GM12878 (cell line): ENCODE results near the gene UNC119B. TPM values are rescaled to one million over a fixed set of nuclear protein-coding genes. Genes with fewer than 3 reads are reported as not detected.

Source experiments
- ATAC-seq: fragments of 200-7000 bp; cut with Tn5 transposase; 3 replicates; pipeline ENCODE4 v1.9.1; 2020; ENCODE audit warnings: mild to moderate bottlenecking, moderate library complexity
- BruUV-seq: library from RNA; stranded (reverse); fragments of 400-500 nt; replicated peaks from 2 replicates; lab custom pipeline; 2021; lab: Mats Ljungman, UMichigan
- CTCF ChIA-PET: fragments of 300-600 bp; sonication (Branson Sonifier 250); formaldehyde crosslinking; extraction: SDS; loops from one replicate; lab custom pipeline; 2021; ENCODE audit warnings: inconsistent platforms; lab: Yijun Ruan, JAX
- POLR2A ChIA-PET: fragments of 350-600 bp; formaldehyde crosslinking; extraction: SDS; loops from one replicate; lab custom pipeline; 2021; ENCODE audit warnings: inconsistent platforms; lab: Charles Lee
- RAD21 ChIA-PET: fragments of 300-600 bp; sonication (Branson Sonifier 250); formaldehyde crosslinking; loops from one replicate; lab custom pipeline; 2023; ENCODE audit warnings: antibody characterized with exemption; ENCODE audit not compliant: unreplicated experiment; lab: Charles Lee
- SMC1A ChIA-PET: fragments of 300-600 bp; sonication (Branson Sonifier 250); formaldehyde crosslinking; loops from one replicate; lab custom pipeline; 2023; ENCODE audit not compliant: unreplicated experiment, uncharacterized antibody; lab: Charles Lee
- DNase-seq: peaks from one replicate; pipeline ENCODE4 v3.0.0-alpha.2; 2011; ENCODE audit warnings: low read depth, low spot score
- FAIRE-seq: peaks from 3 replicates; lab custom pipeline; 2011; peaks lifted over from hg19 to GRCh38; lab: Jason Lieb, UNC
- H2AFZ ChIP-seq: 2 replicates; pipeline ENCODE4 v1.6.0; 2011; ENCODE audit warnings: low read depth, low read length, control low read depth; ENCODE audit not compliant: control insufficient read depth
- H3K27ac ChIP-seq: 2 replicates; pipeline ENCODE4 v1.5.1; 2011; ENCODE audit warnings: control low read depth; ENCODE audit not compliant: control insufficient read depth, insufficient read depth
- H3K27me3 ChIP-seq, 2 experiments: replicated peaks in 1 of 2; 2 replicates each; pipeline versions ENCODE4 v1.6.0 to v1.6.1; 2011; ENCODE audit warnings: low read length in 1 of 2; ENCODE audit not compliant: control insufficient read depth in 2 of 2, insufficient read depth in 2 of 2
- H3K36me3 ChIP-seq, 2 experiments: 2 replicates each; pipeline ENCODE4 v1.5.1; 2011; ENCODE audit warnings: low read length in 1 of 2; ENCODE audit not compliant: control insufficient read depth in 2 of 2, insufficient read depth in 2 of 2
- H3K4me1 ChIP-seq: 2 replicates; pipeline ENCODE4 v1.6.1; 2011; ENCODE audit warnings: mild to moderate bottlenecking, low read length, moderate library complexity, mixed read lengths; ENCODE audit not compliant: control insufficient read depth, insufficient read depth
- H3K4me2 ChIP-seq: 2 replicates; pipeline ENCODE4 v1.6.0; 2011; ENCODE audit warnings: control low read depth; ENCODE audit not compliant: control insufficient read depth, insufficient read depth
- H3K4me3 ChIP-seq: fragments of 200-600 bp; sonication (generic); 2 replicates; pipeline ENCODE4 v1.5.1; 2016
- H3K79me2 ChIP-seq: 2 replicates; pipeline ENCODE4 v1.6.0; 2011; ENCODE audit warnings: low read length; ENCODE audit not compliant: control insufficient read depth, insufficient read depth
- H3K9ac ChIP-seq: 2 replicates; pipeline ENCODE4 v1.8.0; 2011; ENCODE audit warnings: low read length, control low read depth, mixed read lengths; ENCODE audit not compliant: control insufficient read depth, insufficient read depth
- H3K9me3 ChIP-seq: replicated peaks from 3 replicates; pipeline ENCODE4 v1.5.1; 2011; ENCODE audit warnings: mild to moderate bottlenecking, low read length; ENCODE audit not compliant: control insufficient read depth, insufficient read depth
- H4K20me1 ChIP-seq: 2 replicates; pipeline ENCODE4 v1.6.0; 2011; ENCODE audit not compliant: control insufficient read depth, insufficient read depth
- IKZF1 ChIP-seq: fragments of 450-650 bp; conservative IDR thresholded peaks from 2 replicates; pipeline ENCODE4 v1.6.1; 2017; ENCODE audit warnings: antibody characterized with exemption, mild to moderate bottlenecking
- IKZF2 ChIP-seq, 2 experiments: fragments of 450-650 bp; IDR thresholded peaks; 2 replicates each; pipeline ENCODE4 v1.6.1; 2017; ENCODE audit warnings: mild to moderate bottlenecking in 2 of 2, moderate library complexity in 2 of 2
- MEF2A ChIP-seq: IDR thresholded peaks from 2 replicates; pipeline ENCODE4 v1.6.1; 2011; ENCODE audit warnings: low read depth, mild to moderate bottlenecking, low read length, moderate library complexity; ENCODE audit not compliant: insufficient read depth
- NFYB ChIP-seq: IDR thresholded peaks from 2 replicates; pipeline ENCODE4 v1.6.1; 2011; ENCODE audit warnings: low read depth, mild to moderate bottlenecking, low read length, improper control_type of control experiment, moderate library complexity; ENCODE audit not compliant: insufficient read depth
- POLR2AphosphoS5 ChIP-seq: IDR thresholded peaks from 2 replicates; pipeline ENCODE4 v1.6.1; 2011; ENCODE audit warnings: mild to moderate bottlenecking, low read length, inconsistent platforms
- SREBF1 ChIP-seq: IDR thresholded peaks from 2 replicates; pipeline ENCODE4 v1.6.1; 2012; ENCODE audit warnings: mild to moderate bottlenecking, low read length
- SREBF2 ChIP-seq: IDR thresholded peaks from 2 replicates; pipeline ENCODE4 v1.6.1; 2012; ENCODE audit warnings: mild to moderate bottlenecking, low read length
- SRF ChIP-seq, 2 experiments: IDR thresholded peaks; 2 replicates each; pipeline ENCODE4 v1.6.1; 2011; ENCODE audit warnings: low read depth in 2 of 2, low read length in 2 of 2, mild to moderate bottlenecking in 1 of 2, moderate library complexity in 1 of 2
- ZBED1 ChIP-seq: IDR thresholded peaks from 2 replicates; pipeline ENCODE4 v1.6.1; 2016; ENCODE audit warnings: borderline replicate concordance
- WGBS: methylation state at CpG from one replicate; pipeline ENCODE4 v1.1.6; 2016; ENCODE audit warnings: low lambda C conversion rate; ENCODE audit not compliant: insufficient replicate concordance, insufficient coverage; ENCODE audit errors: missing lambda C conversion rate; 5-methylcytosine and 5-hydroxymethylcytosine counted together
- in situ Hi-C: fragments of 300-500 bp; cut with MboI; formaldehyde crosslinking; loops from 9 replicates; pipeline ENCODE4 v1.14.3; 2018; ENCODE audit warnings: mixed read lengths
- intact Hi-C: fragments of 100-400 bp; cut with micrococcal nuclease; formaldehyde crosslinking; loops from one replicate; pipeline ENCODE4 v1.14.2; 2022; ENCODE audit not compliant: unreplicated experiment
- polyA plus RNA-seq, 11 experiments: library from polyadenylated mRNA; depleted of rRNA in 4 of 11; unstranded in 6 of 11; stranded (reverse) in 5 of 11; fragments of >200 nt; fragmentation: Nextera tagmentation in 4 of 11; fragmentation: Illumina TruSeq in 1 of 11; extraction: Ambion mirVana in 4 of 11; extraction: Trizol in 1 of 11; gene quantifications; 1 replicate in 1 of 11; 2 replicates in 10 of 11; pipeline versions ENCODE4 v1.2.1 to v1.2.3, GENCODE V29; 2011 to 2016; ENCODE audit warnings: inconsistent platforms in 2 of 11, missing spikeins in 2 of 11, low read depth in 1 of 11
- total RNA-seq, 4 experiments: library from RNA; depleted of rRNA in 3 of 4; stranded (reverse); fragments of >200 nt in 3 of 4; fragmentation: Illumina TruSeq in 1 of 4; extraction: Trizol in 1 of 4; gene quantifications; 2 replicates each; pipeline versions ENCODE4 v1.2.1 to v1.2.3, GENCODE V29; 2013 to 2021
- TF ChIP-seq, protein P1 (sequence below): fragments of 450-650 bp; IDR thresholded peaks from 2 replicates; pipeline ENCODE4 v1.6.1; 2014; ENCODE audit warnings: mild to moderate bottlenecking
- TF ChIP-seq, protein P2 (sequence below): fragments of 450-650 bp; formaldehyde crosslinking; IDR thresholded peaks from 2 replicates; pipeline ENCODE4 v1.5.0; 2022; ENCODE audit warnings: mild to moderate bottlenecking, missing genetic modification characterization

The UNC119B gene
- total and polyA plus RNA-seq, 10 of the 15 experiments (the other 5 are each of a cell fraction or from before 2014, with no cell fraction given), result 4.3 to 31.5 (median 10.5) TPM

DNA sequence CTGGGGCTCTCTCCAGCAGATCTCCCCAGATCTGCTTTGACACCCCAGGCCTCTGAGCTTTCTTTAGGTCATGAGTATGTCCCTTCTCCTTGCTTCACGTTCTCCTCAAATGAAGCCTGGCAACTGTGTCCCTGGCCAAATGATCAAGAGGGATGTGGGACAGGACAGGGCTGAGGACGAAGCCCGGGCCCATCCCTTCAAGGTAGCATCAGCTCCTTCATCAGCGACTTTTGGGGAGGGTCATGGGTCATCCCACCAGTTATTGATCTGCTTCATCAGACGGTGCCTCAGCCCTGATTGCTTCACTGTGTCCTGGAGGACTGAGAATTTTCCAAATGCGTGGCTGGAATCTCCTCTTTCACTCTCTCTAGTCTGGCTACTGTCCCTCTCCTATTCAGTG is 47.7 kb downstream of the UNC119B start:
- intact Hi-C loops (no loop called here), in situ Hi-C loops (no loop called here)
- no peak overlapping the region for H2AFZ ChIP-seq
- ATAC-seq (no peak), DNase-seq (no peak), FAIRE-seq (no peak)
- H4K20me1 ChIP-seq, result no peaks in the 10 kb centered on the region
- SMC1A ChIA-PET, result interaction anchor here (1.0 to 1.1 kb wide), 2 partner anchors 15 to 43 kb away, joined by 3 read pairs; no protein-coding TSS in a partner anchor
- no peak overlapping the region for H3K4me2 ChIP-seq
- RAD21 ChIA-PET, result no interaction called here
- peaks cover 2 to 8% of the 10 kb centered on the region in 2 experiments; a peak in 3 of 4 replicates for H3K36me3 ChIP-seq
- H3K27me3 ChIP-seq, result no peaks in the 10 kb centered on the region
- H3K79me2 ChIP-seq, result no peaks in the 10 kb centered on the region
- 96% methylated on average over 6 of the region's 6 CpGs for WGBS
- POLR2A ChIA-PET, result interaction anchor here (0.9 kb wide), 1 partner anchor 9 kb away, joined by 3 read pairs; no protein-coding TSS in a partner anchor
- CTCF ChIA-PET, result interaction anchor here (2.3 to 2.7 kb wide), 2 partner anchors 175 to 214 kb away, joined by 5 to 10 read pairs; no protein-coding TSS in a partner anchor
- H3K9ac ChIP-seq, result no peak overlapping the region
- no peak overlapping the region for H3K27ac ChIP-seq
- no peak overlapping the region for H3K4me3 ChIP-seq
- H3K4me1 ChIP-seq, result no peaks in the 10 kb centered on the region
- no TSS peak for BruUV-seq
- peaks cover 5% of the 10 kb centered on the region for H3K9me3 ChIP-seq
- TF ChIP-seq SREBF2, result no peak
- no peak for TF ChIP-seq ZBED1
- TF ChIP-seq SRF (IDR thresholded peaks at IDR 0.05; ENCODE audit: low read depth in 2 of 2, low read length in 2 of 2), result no peak
- no peak for TF ChIP-seq IKZF1
- TF ChIP-seq IKZF2 (IDR thresholded peaks at IDR 0.05), result no peak
- TF ChIP-seq, protein P1, sequence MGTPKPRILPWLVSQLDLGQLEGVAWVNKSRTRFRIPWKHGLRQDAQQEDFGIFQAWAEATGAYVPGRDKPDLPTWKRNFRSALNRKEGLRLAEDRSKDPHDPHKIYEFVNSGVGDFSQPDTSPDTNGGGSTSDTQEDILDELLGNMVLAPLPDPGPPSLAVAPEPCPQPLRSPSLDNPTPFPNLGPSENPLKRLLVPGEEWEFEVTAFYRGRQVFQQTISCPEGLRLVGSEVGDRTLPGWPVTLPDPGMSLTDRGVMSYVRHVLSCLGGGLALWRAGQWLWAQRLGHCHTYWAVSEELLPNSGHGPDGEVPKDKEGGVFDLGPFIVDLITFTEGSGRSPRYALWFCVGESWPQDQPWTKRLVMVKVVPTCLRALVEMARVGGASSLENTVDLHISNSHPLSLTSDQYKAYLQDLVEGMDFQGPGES, result no peak
- TF ChIP-seq POLR2AphosphoS5, result no peak
- TF ChIP-seq NFYB, result no peak
- no peak for TF ChIP-seq SREBF1
- TF ChIP-seq, protein P2, sequence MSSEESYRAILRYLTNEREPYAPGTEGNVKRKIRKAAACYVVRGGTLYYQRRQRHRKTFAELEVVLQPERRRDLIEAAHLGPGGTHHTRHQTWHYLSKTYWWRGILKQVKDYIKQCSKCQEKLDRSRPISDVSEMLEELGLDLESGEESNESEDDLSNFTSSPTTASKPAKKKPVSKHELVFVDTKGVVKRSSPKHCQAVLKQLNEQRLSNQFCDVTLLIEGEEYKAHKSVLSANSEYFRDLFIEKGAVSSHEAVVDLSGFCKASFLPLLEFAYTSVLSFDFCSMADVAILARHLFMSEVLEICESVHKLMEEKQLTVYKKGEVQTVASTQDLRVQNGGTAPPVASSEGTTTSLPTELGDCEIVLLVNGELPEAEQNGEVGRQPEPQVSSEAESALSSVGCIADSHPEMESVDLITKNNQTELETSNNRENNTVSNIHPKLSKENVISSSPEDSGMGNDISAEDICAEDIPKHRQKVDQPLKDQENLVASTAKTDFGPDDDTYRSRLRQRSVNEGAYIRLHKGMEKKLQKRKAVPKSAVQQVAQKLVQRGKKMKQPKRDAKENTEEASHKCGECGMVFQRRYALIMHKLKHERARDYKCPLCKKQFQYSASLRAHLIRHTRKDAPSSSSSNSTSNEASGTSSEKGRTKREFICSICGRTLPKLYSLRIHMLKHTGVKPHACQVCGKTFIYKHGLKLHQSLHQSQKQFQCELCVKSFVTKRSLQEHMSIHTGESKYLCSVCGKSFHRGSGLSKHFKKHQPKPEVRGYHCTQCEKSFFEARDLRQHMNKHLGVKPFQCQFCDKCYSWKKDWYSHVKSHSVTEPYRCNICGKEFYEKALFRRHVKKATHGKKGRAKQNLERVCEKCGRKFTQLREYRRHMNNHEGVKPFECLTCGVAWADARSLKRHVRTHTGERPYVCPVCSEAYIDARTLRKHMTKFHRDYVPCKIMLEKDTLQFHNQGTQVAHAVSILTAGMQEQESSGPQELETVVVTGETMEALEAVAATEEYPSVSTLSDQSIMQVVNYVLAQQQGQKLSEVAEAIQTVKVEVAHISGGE (CRISPR knock-in tag), result no peak
- no peak for TF ChIP-seq MEF2A
